GM12878 (cell line): ENCODE results near the gene LEKR1. TPM values are rescaled to one million over a fixed set of nuclear protein-coding genes. Genes with fewer than 3 reads are reported as not detected.
A peak's percentile ranks its signal among the peaks of the same experiment; 100 is the strongest.

Experiments
- ATAC-seq: fragments of 200-7000 bp; cut with Tn5 transposase; 3 replicates; pipeline ENCODE4 v1.9.1; 2020; ENCODE audit warnings: mild to moderate bottlenecking, moderate library complexity
- BruUV-seq: library from RNA; stranded (reverse); fragments of 400-500 nt; replicated peaks from 2 replicates; lab custom pipeline; 2021; lab: Mats Ljungman, UMichigan
- CTCF ChIA-PET: fragments of 300-600 bp; sonication (Branson Sonifier 250); formaldehyde crosslinking; extraction: SDS; loops from one replicate; lab custom pipeline; 2021; ENCODE audit warnings: inconsistent platforms; lab: Yijun Ruan, JAX
- POLR2A ChIA-PET: fragments of 350-600 bp; formaldehyde crosslinking; extraction: SDS; loops from one replicate; lab custom pipeline; 2021; ENCODE audit warnings: inconsistent platforms; lab: Charles Lee
- RAD21 ChIA-PET: fragments of 300-600 bp; sonication (Branson Sonifier 250); formaldehyde crosslinking; loops from one replicate; lab custom pipeline; 2023; ENCODE audit warnings: antibody characterized with exemption; ENCODE audit not compliant: unreplicated experiment; lab: Charles Lee
- SMC1A ChIA-PET: fragments of 300-600 bp; sonication (Branson Sonifier 250); formaldehyde crosslinking; loops from one replicate; lab custom pipeline; 2023; ENCODE audit not compliant: unreplicated experiment, uncharacterized antibody; lab: Charles Lee
- DNase-seq: peaks from one replicate; pipeline ENCODE4 v3.0.0-alpha.2; 2011; ENCODE audit warnings: low read depth, low spot score
- FAIRE-seq: peaks from 3 replicates; lab custom pipeline; 2011; peaks lifted over from hg19 to GRCh38; lab: Jason Lieb, UNC
- H2AFZ ChIP-seq: 2 replicates; pipeline ENCODE4 v1.6.0; 2011; ENCODE audit warnings: low read depth, low read length, control low read depth; ENCODE audit not compliant: control insufficient read depth
- H3K27ac ChIP-seq: 2 replicates; pipeline ENCODE4 v1.5.1; 2011; ENCODE audit warnings: control low read depth; ENCODE audit not compliant: control insufficient read depth, insufficient read depth
- H3K27me3 ChIP-seq, 2 experiments: replicated peaks in 1 of 2; 2 replicates each; pipeline versions ENCODE4 v1.6.0 to v1.6.1; 2011; ENCODE audit warnings: low read length in 1 of 2; ENCODE audit not compliant: control insufficient read depth in 2 of 2, insufficient read depth in 2 of 2
- H3K36me3 ChIP-seq, 2 experiments: 2 replicates each; pipeline ENCODE4 v1.5.1; 2011; ENCODE audit warnings: low read length in 1 of 2; ENCODE audit not compliant: control insufficient read depth in 2 of 2, insufficient read depth in 2 of 2
- H3K4me1 ChIP-seq: 2 replicates; pipeline ENCODE4 v1.6.1; 2011; ENCODE audit warnings: mild to moderate bottlenecking, low read length, moderate library complexity, mixed read lengths; ENCODE audit not compliant: control insufficient read depth, insufficient read depth
- H3K4me2 ChIP-seq: 2 replicates; pipeline ENCODE4 v1.6.0; 2011; ENCODE audit warnings: control low read depth; ENCODE audit not compliant: control insufficient read depth, insufficient read depth
- H3K4me3 ChIP-seq: fragments of 200-600 bp; sonication (generic); 2 replicates; pipeline ENCODE4 v1.5.1; 2016
- H3K79me2 ChIP-seq: 2 replicates; pipeline ENCODE4 v1.6.0; 2011; ENCODE audit warnings: low read length; ENCODE audit not compliant: control insufficient read depth, insufficient read depth
- H3K9ac ChIP-seq: 2 replicates; pipeline ENCODE4 v1.8.0; 2011; ENCODE audit warnings: low read length, control low read depth, mixed read lengths; ENCODE audit not compliant: control insufficient read depth, insufficient read depth
- H3K9me3 ChIP-seq: replicated peaks from 3 replicates; pipeline ENCODE4 v1.5.1; 2011; ENCODE audit warnings: mild to moderate bottlenecking, low read length; ENCODE audit not compliant: control insufficient read depth, insufficient read depth
- H4K20me1 ChIP-seq: 2 replicates; pipeline ENCODE4 v1.6.0; 2011; ENCODE audit not compliant: control insufficient read depth, insufficient read depth
- EGR1 ChIP-seq, 2 experiments: IDR thresholded peaks; 1 replicate in 1 of 2; 2 replicates in 1 of 2; pipeline ENCODE4 v1.6.1; 2011 to 2012; ENCODE audit warnings: low read depth in 2 of 2, low read length in 2 of 2, borderline replicate concordance in 1 of 2, mild to moderate bottlenecking in 1 of 2, moderate library complexity in 1 of 2
- JUND ChIP-seq: IDR thresholded peaks from 2 replicates; pipeline ENCODE4 v1.6.1; 2012; ENCODE audit warnings: low read depth, mild to moderate bottlenecking, low read length, improper control_type of control experiment, moderate library complexity
- KLF5 ChIP-seq: fragments of 450-650 bp; IDR thresholded peaks from 2 replicates; pipeline ENCODE4 v1.6.1; 2014; ENCODE audit warnings: mild to moderate bottlenecking; ENCODE audit not compliant: partially characterized antibody
- LARP7 ChIP-seq: fragments of 450-650 bp; IDR thresholded peaks from 2 replicates; pipeline ENCODE4 v1.6.1; 2017; ENCODE audit warnings: mild to moderate bottlenecking
- MLLT1 ChIP-seq: fragments of 450-650 bp; IDR thresholded peaks from 2 replicates; pipeline ENCODE4 v1.6.1; 2016; ENCODE audit warnings: mild to moderate bottlenecking
- NRF1 ChIP-seq: conservative IDR thresholded peaks from 2 replicates; pipeline ENCODE4 v1.6.1; 2011; ENCODE audit warnings: mild to moderate bottlenecking, low read depth, low read length, improper control_type of control experiment
- PRDM15 ChIP-seq: fragments of 450-650 bp; formaldehyde crosslinking; IDR thresholded peaks from 2 replicates; pipeline ENCODE4 v1.4.0; 2020; ENCODE audit warnings: mild to moderate bottlenecking, moderate library complexity
- RAD21 ChIP-seq: IDR thresholded peaks from 2 replicates; pipeline ENCODE4 v1.6.1; 2011; ENCODE audit warnings: mild to moderate bottlenecking, low read depth, low read length, moderate library complexity; ENCODE audit not compliant: insufficient read depth
- YY1 ChIP-seq: IDR thresholded peaks from 2 replicates; pipeline ENCODE4 v1.6.1; 2011; ENCODE audit warnings: low read depth, mild to moderate bottlenecking, low read length
- ZBED1 ChIP-seq: IDR thresholded peaks from 2 replicates; pipeline ENCODE4 v1.6.1; 2016; ENCODE audit warnings: borderline replicate concordance
- ZBTB40 ChIP-seq: fragments of 450-650 bp; IDR thresholded peaks from 2 replicates; pipeline ENCODE4 v1.6.1; 2016; ENCODE audit warnings: mild to moderate bottlenecking, moderate library complexity, borderline replicate concordance
- WGBS: methylation state at CpG from one replicate; pipeline ENCODE4 v1.1.6; 2016; ENCODE audit warnings: low lambda C conversion rate; ENCODE audit not compliant: insufficient replicate concordance, insufficient coverage; ENCODE audit errors: missing lambda C conversion rate; 5-methylcytosine and 5-hydroxymethylcytosine counted together
- in situ Hi-C: fragments of 300-500 bp; cut with MboI; formaldehyde crosslinking; loops from 9 replicates; pipeline ENCODE4 v1.14.3; 2018; ENCODE audit warnings: mixed read lengths
- intact Hi-C: fragments of 100-400 bp; cut with micrococcal nuclease; formaldehyde crosslinking; loops from one replicate; pipeline ENCODE4 v1.14.2; 2022; ENCODE audit not compliant: unreplicated experiment
- polyA plus RNA-seq, 11 experiments: library from polyadenylated mRNA; depleted of rRNA in 4 of 11; unstranded in 6 of 11; stranded (reverse) in 5 of 11; fragments of >200 nt; fragmentation: Nextera tagmentation in 4 of 11; fragmentation: Illumina TruSeq in 1 of 11; extraction: Ambion mirVana in 4 of 11; extraction: Trizol in 1 of 11; gene quantifications; 1 replicate in 1 of 11; 2 replicates in 10 of 11; pipeline versions ENCODE4 v1.2.1 to v1.2.3, GENCODE V29; 2011 to 2016; ENCODE audit warnings: inconsistent platforms in 2 of 11, missing spikeins in 2 of 11, low read depth in 1 of 11
- total RNA-seq, 4 experiments: library from RNA; depleted of rRNA in 3 of 4; stranded (reverse); fragments of >200 nt in 3 of 4; fragmentation: Illumina TruSeq in 1 of 4; extraction: Trizol in 1 of 4; gene quantifications; 2 replicates each; pipeline versions ENCODE4 v1.2.1 to v1.2.3, GENCODE V29; 2013 to 2021

Gene LEKR1
- total and polyA plus RNA-seq, 10 of the 15 experiments (the other 5 are each of a cell fraction or from before 2014, with no cell fraction given) = 0.48 to 3.2 (median 1.3) TPM

- POLR2A ChIA-PET = interaction anchor here (1.3 kb wide), 1 partner anchor 10 kb away, joined by 4 read pairs; no protein-coding TSS in a partner anchor
- no peaks in the 10 kb centered on the region for H3K27me3 ChIP-seq
- no peak for DNase-seq
- H4K20me1 ChIP-seq = no peaks in the 10 kb centered on the region
- no peak for FAIRE-seq
- in situ Hi-C loops = no loop called here
- WGBS = 75% methylated on average over 5 of the region's 5 CpGs
- H3K9me3 ChIP-seq = no peaks in the 10 kb centered on the region
- no peaks in the 10 kb centered on the region for H3K79me2 ChIP-seq
- H3K4me2 ChIP-seq = no peak overlapping the region
- CTCF ChIA-PET = interaction anchor here (1.4 to 50.9 kb wide), 4 partner anchors 10 to 406 kb away, joined by 3 to 939 read pairs (median 8); no protein-coding TSS in a partner anchor
- no peak overlapping the region for H3K9ac ChIP-seq
- RAD21 ChIA-PET = interaction anchor here (0.5 to 1.3 kb wide), 3 partner anchors 10 to 302 kb away, joined by 3 to 4 read pairs (median 4); no protein-coding TSS in a partner anchor
- no TSS peak for BruUV-seq
- intact Hi-C loops = no loop called here
- ATAC-seq = no peak
- SMC1A ChIA-PET = interaction anchor here (1.2 to 3.6 kb wide), 4 partner anchors 8 to 295 kb away, joined by 4 to 15 read pairs (median 7); no protein-coding TSS in a partner anchor
- peaks cover 17% of the 10 kb centered on the region for H3K4me1 ChIP-seq
- no peak overlapping the region for H3K4me3 ChIP-seq
- H2AFZ ChIP-seq = no peak overlapping the region; the same call in 1 of the 2 replicates
- no peaks in the 10 kb centered on the region for H3K36me3 ChIP-seq
- H3K27ac ChIP-seq = no peak overlapping the region
- TF ChIP-seq ZBED1 = no peak
- no peak for TF ChIP-seq KLF5
- TF ChIP-seq LARP7 = no peak
- peak; percentile 53; the same call in 1 of the 2 replicates for TF ChIP-seq YY1
- no peak for TF ChIP-seq MLLT1
- TF ChIP-seq EGR1 (IDR thresholded peaks at IDR 0.05; ENCODE audit: borderline replicate concordance in 1 of 2, low read depth in 2 of 2, low read length in 2 of 2) = no peak
- TF ChIP-seq ZBTB40 = no peak
- TF ChIP-seq JUND = no peak
- TF ChIP-seq PRDM15 (CRISPR knock-in tag) = no peak
- TF ChIP-seq RAD21 = peak; percentile 19; the same call in 1 of the 2 replicates
- no peak for TF ChIP-seq NRF1
Measured at GRCh38 chr3:157078131-157078810, 252.1 kb downstream of the LEKR1 start.
